ENCODE results near the gene COL25A1. TPM values are rescaled to one million over a fixed set of nuclear protein-coding genes. Genes with fewer than 3 reads are reported as not detected.

Gene COL25A1
- polyA plus RNA-seq, 1 donor: 4.5 TPM

Other genes with a start within 250 kb of the COL25A1 start
- 27.9 TPM for gene SEC24B, start 131.2 kb upstream of the COL25A1 start, polyA plus RNA-seq (ENCODE audit: insufficient read length)

Measured in hindlimb muscle (tissue), 1 donor.